HEK293T (cell line): ENCODE results near the gene OR5D13.

Source experiments
- BHLHE40 ChIP-seq: fragments of 450-650 bp; IDR thresholded peaks from 2 replicates; pipeline ENCODE4 v1.6.1; 2016; ENCODE audit warnings: mild to moderate bottlenecking, moderate library complexity, borderline replicate concordance
- CTBP1 ChIP-seq: fragments of 450-650 bp; IDR thresholded peaks from 2 replicates; pipeline ENCODE4 v1.6.1; 2016; ENCODE audit warnings: borderline replicate concordance
- FOXK2 ChIP-seq: fragments of 450-650 bp; IDR thresholded peaks from 2 replicates; pipeline ENCODE4 v1.6.1; 2016; ENCODE audit warnings: mild to moderate bottlenecking
- FOXM1 ChIP-seq: fragments of 450-650 bp; IDR thresholded peaks from 2 replicates; pipeline ENCODE4 v1.6.1; 2017; ENCODE audit warnings: mild to moderate bottlenecking, borderline replicate concordance
- HDGF ChIP-seq: fragments of 450-650 bp; IDR thresholded peaks from 2 replicates; pipeline ENCODE4 v1.6.1; 2017; ENCODE audit warnings: antibody characterized with exemption, borderline replicate concordance
- PKNOX1 ChIP-seq: fragments of 450-650 bp; IDR thresholded peaks from 2 replicates; pipeline ENCODE4 v1.6.1; 2016
- SP1 ChIP-seq: fragments of 450-650 bp; IDR thresholded peaks from 2 replicates; pipeline ENCODE4 v1.6.1; 2017
- SUZ12 ChIP-seq: fragments of 450-650 bp; IDR thresholded peaks from 2 replicates; pipeline ENCODE4 v1.6.1; 2016; ENCODE audit warnings: mild to moderate bottlenecking
- ZNF384 ChIP-seq: fragments of 450-650 bp; IDR thresholded peaks from 2 replicates; pipeline ENCODE4 v1.6.1; 2016

DNA sequence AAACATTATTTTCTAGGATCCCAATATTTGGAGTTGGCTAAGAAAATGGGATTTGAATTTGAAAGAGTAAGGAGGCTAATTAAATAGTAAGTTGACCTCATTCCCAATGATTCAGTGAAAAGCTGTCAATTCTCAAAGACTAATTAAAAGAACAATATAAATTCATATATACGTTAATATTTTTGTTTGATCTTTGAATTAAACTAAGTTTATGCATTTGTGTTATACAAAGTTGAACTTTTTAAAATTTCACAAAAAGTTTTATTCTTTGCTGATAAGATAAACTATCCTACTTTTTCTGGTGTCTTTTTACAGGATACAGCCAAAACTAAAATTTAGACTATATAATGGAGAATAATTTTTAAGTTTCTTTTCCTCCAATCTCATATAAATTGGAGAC lies 37.8 kb downstream of the OR5D13 start, which contains the start of gene OR5L1:
- TF ChIP-seq SUZ12 (no peak), BHLHE40 (no peak), FOXM1 (no peak), SP1 (no peak), HDGF (no peak), FOXK2 (no peak), PKNOX1 (no peak), ZNF384 (no peak), CTBP1 (no peak)
